VCaP (cell line): ENCODE measurements around the gene OR7C1.
"Not testable (repeated sequence)": the region's sequence is repeated elsewhere in the genome, so short reads cannot be mapped to it uniquely, and the experiment has no call there.

Experiments used
- H3K27ac ChIP-seq: fragments of 450-650 bp; 2 replicates; pipeline ENCODE4 v1.5.1; 2017
- CTCF ChIP-seq: fragments of 450-650 bp; conservative IDR thresholded peaks from 2 replicates; pipeline ENCODE4 v1.5.1; 2017; ENCODE audit warnings: mild to moderate bottlenecking, moderate library complexity

The OR7C1 gene

GRCh38 chr19:14782626-14783409 lies 52.2 kb downstream of the OR7C1 start:
- H3K27ac ChIP-seq, result no peak overlapping the region
- TF ChIP-seq CTCF, result no peak

GRCh38 chr19:14781713-14782536 lies 53.1 kb downstream of the OR7C1 start:
- H3K27ac ChIP-seq, result not testable (repeated sequence)

GRCh38 chr19:14780622-14781225 lies 54.3 kb downstream of the OR7C1 start:
- not testable (repeated sequence) for H3K27ac ChIP-seq

- no peak overlapping the region for H3K27ac ChIP-seq
- TF ChIP-seq CTCF, result no peak
These were observed 55.8 kb downstream of the OR7C1 start for GRCh38 chr19:14779151-14779550.

- not testable (repeated sequence) for H3K27ac ChIP-seq
These were observed 56.7 kb downstream of the OR7C1 start, which contains the start of gene ADGRE2 for GRCh38 chr19:14778110-14778845. TSS of gene ADGRE2 (minus strand) at chr19:14778560. CDS start at chr19:14776756, 1,804 bp downstream.

- H3K27ac ChIP-seq, result not testable (repeated sequence)
These were observed 57.3 kb downstream of the OR7C1 start for GRCh38 chr19:14777645-14778044.

GRCh38 chr19:14775869-14776586 lies 59.0 kb downstream of the OR7C1 start:
- TF ChIP-seq CTCF, result no peak
- no peak overlapping the region for H3K27ac ChIP-seq

- not testable (repeated sequence) for H3K27ac ChIP-seq
These were observed 59.7 kb downstream of the OR7C1 start for GRCh38 chr19:14775326-14775725.

- TF ChIP-seq CTCF, result no peak
- H3K27ac ChIP-seq, result no peak overlapping the region
These were observed 60.6 kb downstream of the OR7C1 start for GRCh38 chr19:14774373-14774772.

GRCh38 chr19:14773722-14774121 lies 61.3 kb downstream of the OR7C1 start:
- H3K27ac ChIP-seq, result not testable (repeated sequence)
